NCI-H446 treated with DMSO at 0.1 percent for 48 hours (cell line): Measurements from ENCODE around the gene PRKN.

ENCODE experiments used
- DNase-seq: peaks from one replicate; lab custom pipeline; 2025; lab: John Stamatoyannopoulos, UW

Gene PRKN

GRCh38 chr6:161487694-161488093, 1239.9 kb downstream of the PRKN start:
- no peak for DNase-seq

- no peak for DNase-seq
Measured at GRCh38 chr6:161487217-161487531, 1240.4 kb downstream of the PRKN start.

- DNase-seq, result no peak
Measured at GRCh38 chr6:161486361-161487216, 1241.0 kb downstream of the PRKN start.

- DNase-seq, result no peak
Measured at GRCh38 chr6:161482517-161482858, 1245.1 kb downstream of the PRKN start.

- no peak for DNase-seq
Measured at GRCh38 chr6:161481786-161482516, 1245.6 kb downstream of the PRKN start.

GRCh38 chr6:161480421-161481155, 1247.0 kb downstream of the PRKN start:
- no peak for DNase-seq

- no peak for DNase-seq
Measured at GRCh38 chr6:161479376-161479775, 1248.2 kb downstream of the PRKN start.

GRCh38 chr6:161477876-161478425, 1249.6 kb downstream of the PRKN start:
- no peak for DNase-seq

- DNase-seq, result peak; percentile 31
Measured at GRCh38 chr6:161476711-161477110, 1250.9 kb downstream of the PRKN start.

GRCh38 chr6:161465403-161465802, 1262.2 kb downstream of the PRKN start:
- no peak for DNase-seq

GRCh38 chr6:161463071-161463470, 1264.5 kb downstream of the PRKN start:
- DNase-seq, result no peak

- DNase-seq, result no peak
Measured at GRCh38 chr6:161462148-161462547, 1265.4 kb downstream of the PRKN start.

GRCh38 chr6:161459008-161459615, 1268.5 kb downstream of the PRKN start:
- DNase-seq, result no peak

- no peak for DNase-seq
Measured at GRCh38 chr6:161458201-161458951, 1269.2 kb downstream of the PRKN start.

GRCh38 chr6:161455848-161456247, 1271.7 kb downstream of the PRKN start:
- DNase-seq, result no peak

- DNase-seq, result no peak
Measured at GRCh38 chr6:161453558-161453957, 1274.0 kb downstream of the PRKN start.

GRCh38 chr6:161452241-161452640, 1275.3 kb downstream of the PRKN start:
- DNase-seq, result no peak

- DNase-seq, result no peak
Measured at GRCh38 chr6:161449521-161449920, 1278.0 kb downstream of the PRKN start.

- no peak for DNase-seq
Measured at GRCh38 chr6:161446949-161447348, 1280.6 kb downstream of the PRKN start.

GRCh38 chr6:161446296-161446925, 1281.2 kb downstream of the PRKN start:
- DNase-seq, result no peak
